Neutrophil (primary cell): ENCODE data around the gene PRPF19.

Experiments
- H3K27ac ChIP-seq: fragments of 200-600 bp; sonication (generic); 2 replicates; pipeline ENCODE4 v1.5.1; 2016; ENCODE audit warnings: mild to moderate bottlenecking, moderate library complexity
- H3K27me3 ChIP-seq: fragments of 200-600 bp; sonication (generic); 2 replicates; pipeline ENCODE4 v1.6.0; 2016; ENCODE audit warnings: mild to moderate bottlenecking
- H3K36me3 ChIP-seq: fragments of 200-600 bp; sonication (generic); 2 replicates; pipeline ENCODE4 v1.5.1; 2017
- H3K4me1 ChIP-seq, 2 experiments: fragments of 200-600 bp in 1 of 2; sonication (generic) in 1 of 2; 1 replicate in 1 of 2; 2 replicates in 1 of 2; pipeline versions ENCODE4 v1.5.1 to v1.6.1; 2013 to 2016; ENCODE audit warnings: low read depth in 1 of 2, low read length in 1 of 2, mild to moderate bottlenecking in 1 of 2, moderate library complexity in 1 of 2; ENCODE audit not compliant: control insufficient read depth in 1 of 2, insufficient read depth in 1 of 2
- H3K4me3 ChIP-seq, 2 experiments: fragments of 200-600 bp in 1 of 2; sonication (generic) in 1 of 2; 1 replicate in 1 of 2; 2 replicates in 1 of 2; pipeline ENCODE4 v1.5.1; 2013 to 2016; ENCODE audit warnings: low read depth in 1 of 2, low read length in 1 of 2, mild to moderate bottlenecking in 1 of 2, moderate library complexity in 1 of 2
- H3K9me3 ChIP-seq: fragments of 200-600 bp; sonication (generic); 2 replicates; pipeline ENCODE4 v1.5.1; 2016
- CTCF ChIP-seq: fragments of 200-600 bp; sonication (generic); IDR thresholded peaks from 2 replicates; pipeline ENCODE4 v1.5.1; 2016; ENCODE audit warnings: antibody characterized with exemption

The PRPF19 gene

GRCh38 chr11:60858731-60859464 lies 47.5 kb downstream of the PRPF19 start:
- Histone ChIP-seq H3K27ac (no peak overlapping the region), H3K9me3 (no peaks in the 10 kb centered on the region), H3K36me3 (no peaks in the 10 kb centered on the region), H3K27me3 (peaks cover 29% of the 10 kb centered on the region), H3K4me3 (no peak overlapping the region), H3K4me1 (no peaks in the 10 kb centered on the region)
- no peak for TF ChIP-seq CTCF

GRCh38 chr11:60858236-60858635 lies 48.1 kb downstream of the PRPF19 start:
- peaks cover 32% of the 10 kb centered on the region for H3K27me3 ChIP-seq
- H3K36me3 ChIP-seq, result no peaks in the 10 kb centered on the region
- H3K4me1 ChIP-seq, result no peaks in the 10 kb centered on the region
- no peak overlapping the region for H3K4me3 ChIP-seq
- no peaks in the 10 kb centered on the region for H3K9me3 ChIP-seq
- no peak for TF ChIP-seq CTCF
- H3K27ac ChIP-seq, result no peak overlapping the region

- Histone ChIP-seq H3K36me3 (no peaks in the 10 kb centered on the region), H3K4me3 (no peak overlapping the region), H3K27me3 (peaks cover 32% of the 10 kb centered on the region), H3K27ac (no peak overlapping the region), H3K9me3 (no peaks in the 10 kb centered on the region), H3K4me1 (no peaks in the 10 kb centered on the region)
- no peak for TF ChIP-seq CTCF
These were observed 48.8 kb downstream of the PRPF19 start for GRCh38 chr11:60857378-60858232.

GRCh38 chr11:60855726-60856633 lies 50.4 kb downstream of the PRPF19 start, which contains the start of gene PTGDR2:
Gene PTGDR2, minus strand, starts transcription at chr11:60855950. Its CDS starts 2,228 bp downstream, at chr11:60853722.
- no peaks in the 10 kb centered on the region for H3K9me3 ChIP-seq
- no peaks in the 10 kb centered on the region for H3K36me3 ChIP-seq
- no peak for TF ChIP-seq CTCF
- no peaks in the 10 kb centered on the region for H3K4me1 ChIP-seq
- no peak within 1 kb of the TSS for H3K4me3 ChIP-seq
- H3K27me3 ChIP-seq, result peaks cover 32% of the 10 kb centered on the region
- H3K27ac ChIP-seq, result no peak within 1 kb of the TSS
